Posterior vena cava (tissue), 2 donors: ENCODE measurements around the gene U2AF1L4. TPM values are rescaled to one million over a fixed set of nuclear protein-coding genes. Genes with fewer than 3 reads are reported as not detected.

Experiments
- DNase-seq: peaks from one replicate; pipeline ENCODE4 v3.0.0-alpha.2; 2020; ENCODE audit warnings: low spot score
- intact Hi-C, 2 donors: fragments of 100-400 bp; cut with DNase I; formaldehyde crosslinking; loops; one replicate each; pipeline versions ENCODE4 v1.14.1 to v1.14.2; 2022 to 2023
- total RNA-seq, 2 donors: library from RNA; stranded (reverse); fragmentation: NEBNext Ultra II Directional; extraction: Animal tissue kit (Norgen Biotek cat#: 25700); gene quantifications; one replicate each; pipeline ENCODE4 v1.2.1, GENCODE V29; 2021
- donor health status: DM: yes; HTN: yes; CAD: no.
- donor health status: DM: yes; HTN: yes; CAD: no.

Gene U2AF1L4
- total RNA-seq, 2 donors from 2014 or later, result 13.8 to 18.7 TPM

DNA sequence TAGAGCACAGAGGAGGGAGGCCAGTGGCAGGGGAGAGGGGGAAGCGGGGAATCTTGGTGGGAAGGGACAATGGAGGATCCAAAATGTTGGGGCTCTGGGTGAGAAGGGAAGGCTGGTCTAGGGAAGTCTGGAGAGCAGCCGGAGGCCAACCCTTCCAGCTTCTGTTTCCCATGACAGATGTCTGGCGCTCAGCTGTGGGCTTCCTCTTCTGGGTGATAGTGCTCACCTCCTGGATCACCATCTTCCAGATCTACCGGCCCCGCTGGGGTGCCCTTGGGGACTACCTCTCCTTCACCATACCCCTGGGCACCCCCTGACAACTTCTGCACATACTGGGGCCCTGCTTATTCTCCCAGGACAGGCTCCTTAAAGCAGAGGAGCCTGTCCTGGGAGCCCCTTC is 1.3 kb upstream of the U2AF1L4 start:
- no peak for DNase-seq
- intact Hi-C loops, result loop anchor here in 1 of 2 donors (10.0 kb wide), 1 partner anchor 188 kb away; the partner anchor contains the start of gene LRFN3

DNA sequence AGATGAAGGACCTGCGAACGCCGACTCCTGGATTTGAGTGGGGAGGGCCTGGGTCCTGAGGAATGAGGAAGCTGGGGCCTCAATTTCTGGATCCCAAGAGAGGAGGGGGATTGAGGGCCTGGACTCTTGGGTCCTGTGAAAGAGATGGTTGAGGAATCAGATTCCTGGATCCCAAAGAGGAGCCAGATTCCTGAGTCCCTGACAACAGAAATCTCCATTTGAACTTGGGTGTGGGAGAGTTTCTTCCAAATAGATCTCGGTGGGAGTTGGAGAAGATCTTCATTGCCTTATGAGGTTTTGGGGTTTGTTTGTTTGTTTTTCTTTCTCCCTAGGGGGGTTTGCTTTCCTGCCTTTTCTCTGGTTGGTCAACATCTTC is 857 bp upstream of the U2AF1L4 start:
- intact Hi-C loops, result loop anchor here in 1 of 2 donors (10.0 kb wide), 1 partner anchor 189 kb away; the partner anchor contains the start of gene LRFN3
- DNase-seq, result no peak

GRCh38 chr19:35744430-35745327 is 539 bp downstream of the U2AF1L4 start:
- peak; percentile 98 for DNase-seq
- intact Hi-C loops, result loop anchor here in 1 of 2 donors (10.0 kb wide), 1 partner anchor 190 kb away; the partner anchor contains the start of gene LRFN3

- intact Hi-C loops, result loop anchor here in 1 of 2 donors (10.0 kb wide), 1 partner anchor 191 kb away; the partner anchor contains the start of gene LRFN3
- peak; percentile 78 for DNase-seq
Measured at GRCh38 chr19:35743640-35744429, 1.4 kb downstream of the U2AF1L4 start.

GRCh38 chr19:35742121-35742724 is 3.0 kb downstream of the U2AF1L4 start, which contains the start of gene IGFLR1:
Gene IGFLR1 (minus strand): TSS chr19:35742452. CDS start chr19:35741180, 1,272 bp downstream.
- intact Hi-C loops, result loop anchor here in 1 of 2 donors (10.0 kb wide), 1 partner anchor 193 kb away; the partner anchor contains the start of gene LRFN3
- DNase-seq, result peak; percentile 78

GRCh38 chr19:35741203-35741515 is 4.1 kb downstream of the U2AF1L4 start:
- no peak for DNase-seq
- intact Hi-C loops, result loop anchor here in 1 of 2 donors (10.0 kb wide), 1 partner anchor 194 kb away; the partner anchor contains the start of gene LRFN3

DNA sequence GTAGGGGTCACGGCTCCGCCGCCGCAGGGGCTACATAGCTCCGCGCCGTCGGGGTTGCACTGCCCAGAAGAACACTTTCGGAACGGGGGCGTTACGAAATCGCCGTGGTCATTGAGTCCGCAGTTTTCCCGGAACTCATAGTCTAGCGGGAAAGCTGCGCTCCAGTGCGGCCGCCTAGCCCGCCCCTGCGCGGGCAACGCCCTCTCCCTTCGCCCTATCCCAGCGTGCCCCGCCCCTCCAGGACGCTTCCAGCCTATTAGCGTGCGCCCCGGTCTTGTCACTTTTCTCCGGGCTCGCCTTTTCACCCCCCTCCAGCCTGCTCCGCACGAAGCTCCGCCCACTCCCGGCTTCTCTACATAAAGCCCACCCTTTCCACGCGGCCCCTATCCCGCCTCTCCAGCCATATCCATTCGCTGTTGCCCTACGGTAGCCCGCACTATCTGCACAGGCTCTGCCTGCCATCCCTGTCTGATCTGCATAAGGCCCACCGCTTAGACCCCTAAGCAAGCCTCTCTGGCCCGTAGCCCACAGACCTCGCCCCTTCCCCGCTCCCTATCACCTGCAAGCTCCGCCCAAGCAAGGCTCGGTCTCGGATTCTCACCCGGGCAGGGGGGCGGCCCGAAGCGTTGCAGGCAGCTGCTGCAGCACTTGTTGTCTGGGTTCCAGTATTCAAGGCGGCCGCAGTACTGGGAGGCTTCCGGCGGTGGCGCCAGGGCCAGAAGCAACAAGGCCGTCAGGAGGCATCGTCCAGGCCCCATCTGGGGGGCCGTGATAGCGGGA is 4.6 kb downstream of the U2AF1L4 start:
- intact Hi-C loops, result loop anchor here in 1 of 2 donors (10.0 kb wide), 1 partner anchor 194 kb away; the partner anchor contains the start of gene LRFN3
- peak; percentile 99 for DNase-seq

- intact Hi-C loops, result loop anchor here in 1 of 2 donors (10.0 kb wide), 1 partner anchor 195 kb away; the partner anchor contains the start of gene LRFN3
- DNase-seq, result no peak
Measured at GRCh38 chr19:35740108-35740422, 5.2 kb downstream of the U2AF1L4 start.

DNA sequence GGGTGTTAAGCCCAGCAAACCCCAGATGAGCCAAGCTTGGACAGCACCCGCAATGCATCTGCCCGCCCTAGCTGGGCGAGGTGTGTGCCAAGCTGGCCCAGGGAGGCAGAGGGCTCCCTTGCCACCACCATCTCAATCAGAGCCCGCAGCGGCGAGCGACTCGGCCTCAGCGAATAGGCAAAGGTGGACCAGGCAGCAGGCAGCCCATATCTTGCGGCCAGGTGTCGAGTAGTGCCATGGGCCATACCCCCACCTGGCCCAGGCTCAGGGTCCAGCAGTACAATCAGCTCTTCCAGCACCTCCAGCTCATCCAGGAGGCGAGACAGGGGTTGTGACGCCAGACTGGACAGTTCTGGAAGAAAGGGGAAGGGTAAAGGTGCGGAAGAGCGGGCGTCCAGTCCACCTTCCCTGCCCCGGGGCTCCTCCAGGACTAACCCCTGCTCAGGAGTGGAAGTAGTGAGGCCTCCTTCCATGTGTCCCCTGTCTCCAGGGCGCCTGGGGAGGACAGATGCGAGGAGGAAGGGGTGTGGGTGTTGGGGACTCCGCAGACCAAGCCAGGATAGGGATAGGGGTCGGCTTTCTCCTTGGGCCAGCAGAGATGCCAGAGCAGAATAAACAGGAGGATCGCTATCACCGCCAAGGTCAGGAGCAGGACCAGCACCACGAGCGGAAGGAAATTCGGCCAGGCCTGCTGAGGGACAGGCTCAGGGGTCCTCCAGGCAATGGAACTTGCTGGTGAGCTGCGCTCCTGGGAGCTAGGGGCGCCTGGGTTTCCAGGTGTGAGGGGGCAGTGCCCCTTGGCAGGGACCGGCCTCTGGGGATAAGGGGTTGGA is 5.7 kb downstream of the U2AF1L4 start:
- peak; percentile 84 for DNase-seq
- intact Hi-C loops, result loop anchor here in 1 of 2 donors (10.0 kb wide), 1 partner anchor 195 kb away; the partner anchor contains the start of gene LRFN3

DNA sequence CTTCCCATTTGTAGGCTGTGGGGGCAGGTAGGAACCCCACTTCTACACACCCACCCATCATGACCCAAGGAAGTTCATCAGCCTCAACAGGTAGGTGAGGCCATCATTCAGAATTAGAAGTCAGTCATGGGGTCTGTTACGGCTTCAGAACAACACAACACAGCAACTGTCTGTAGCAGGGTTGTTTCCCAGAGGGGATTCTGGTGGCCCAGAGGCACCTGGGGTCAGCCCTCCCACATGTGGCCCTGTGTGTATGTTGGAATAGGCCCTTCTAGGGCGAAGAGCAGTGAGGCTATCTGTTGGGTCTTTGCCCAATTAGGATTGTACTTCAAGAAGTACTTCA is 6.4 kb downstream of the U2AF1L4 start:
- no peak for DNase-seq
- intact Hi-C loops, result no loop called here

GRCh38 chr19:35738021-35738886 is 7.0 kb downstream of the U2AF1L4 start:
- peak; percentile 80 for DNase-seq
- intact Hi-C loops, result no loop called here

DNA sequence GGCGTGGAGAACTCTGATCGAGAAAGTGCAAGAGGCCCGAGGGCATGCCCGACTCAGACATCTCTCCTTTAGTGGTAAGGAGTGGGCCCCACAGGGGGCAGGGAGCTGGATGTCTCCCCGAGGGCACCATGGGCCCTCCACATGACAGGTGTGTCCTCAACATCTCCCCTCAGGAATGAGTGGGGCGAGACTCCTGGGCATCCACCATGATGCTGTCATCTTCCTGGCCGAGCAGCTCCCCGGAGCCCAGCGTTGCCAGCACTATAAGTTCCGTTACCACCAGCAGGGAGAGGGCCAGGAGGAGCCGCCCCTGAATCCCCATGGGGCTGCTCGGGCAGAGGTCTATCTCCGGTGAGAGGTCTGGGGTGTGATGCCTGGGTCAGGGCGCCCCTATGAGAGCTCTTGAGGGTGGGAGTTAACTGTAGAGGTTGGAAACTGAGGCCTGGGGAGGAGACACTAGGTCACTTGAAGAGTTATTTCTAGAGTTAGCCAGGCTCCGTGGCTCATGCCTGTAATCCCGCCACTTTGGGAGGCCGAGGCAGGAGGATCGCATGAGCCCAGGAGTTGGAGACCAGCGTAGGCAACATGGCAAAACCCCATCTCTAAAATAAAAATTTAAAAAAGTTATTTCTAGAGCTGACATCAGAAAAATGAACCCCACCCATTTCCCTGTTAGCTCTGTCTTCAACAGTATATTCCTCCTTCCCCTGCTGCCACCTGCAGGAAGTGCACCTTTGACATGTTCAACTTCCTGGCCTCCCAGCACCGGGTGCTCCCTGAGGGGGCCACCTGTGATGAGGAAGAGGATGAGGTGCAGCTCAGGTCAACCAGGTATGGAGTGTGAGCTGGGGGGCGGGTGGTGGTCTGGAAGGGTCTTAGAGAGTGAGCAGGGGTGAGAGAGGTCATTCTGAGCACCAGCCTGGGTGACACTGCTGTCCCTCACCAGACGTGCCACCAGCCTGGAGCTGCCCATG is 8.0 kb downstream of the U2AF1L4 start:
- DNase-seq, result no peak
- intact Hi-C loops, result no loop called here

DNA sequence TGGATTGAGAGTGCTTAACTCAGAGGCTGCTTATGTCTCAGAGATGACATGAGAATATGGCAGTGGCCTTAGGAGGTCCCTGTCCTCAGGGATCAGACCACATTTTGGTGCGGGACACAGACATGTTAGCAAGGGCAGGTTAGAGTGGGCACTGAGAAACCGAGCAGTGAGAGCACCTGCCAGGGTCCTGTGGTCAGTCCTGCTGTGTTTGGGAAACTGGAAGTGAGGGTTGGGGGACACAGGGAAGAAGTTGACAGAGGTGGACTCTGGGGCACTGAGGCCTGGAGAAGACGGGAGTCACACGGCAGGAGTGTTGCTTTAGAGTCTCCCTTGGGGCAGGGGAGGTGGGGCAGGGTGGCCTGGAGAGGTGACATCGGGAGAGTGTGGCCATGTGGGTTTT is 10.3 kb downstream of the U2AF1L4 start:
- intact Hi-C loops, result no loop called here
- DNase-seq, result no peak

DNA sequence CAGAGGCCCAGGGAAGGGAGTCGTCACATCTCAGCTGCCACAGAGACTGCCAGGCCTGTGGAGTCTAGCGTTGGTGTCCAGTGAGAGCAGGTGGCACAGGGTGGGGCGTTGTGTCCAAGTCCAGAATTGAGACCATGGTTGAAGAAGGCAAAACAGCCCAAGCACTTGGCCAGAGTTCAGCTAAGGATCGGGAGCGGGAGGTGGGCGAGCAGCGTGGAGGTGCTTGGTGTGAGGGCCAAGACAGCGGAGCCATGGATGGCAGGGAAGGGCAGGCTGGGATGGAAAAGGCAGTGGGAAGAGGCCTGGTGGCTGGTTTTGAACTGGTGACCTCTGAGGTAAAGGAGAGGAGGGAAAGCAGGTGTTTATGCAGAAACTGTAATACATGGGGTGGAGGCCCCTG is 10.9 kb downstream of the U2AF1L4 start:
- intact Hi-C loops, result no loop called here
- peak; percentile 79 for DNase-seq

- intact Hi-C loops, result no loop called here
Measured at GRCh38 chr19:35733180-35734125, 11.8 kb downstream of the U2AF1L4 start.

More at GRCh38 chr19:35733180-35734125, 11.8 kb downstream of the U2AF1L4 start:
- peak; percentile 74 for DNase-seq
